GM20431 (cell line): ENCODE measurements around the gene POLRMT.

Source experiments
- in situ Hi-C: fragments of 300-500 bp; cut with MseI, MboI; formaldehyde crosslinking; loops from one replicate; pipeline ENCODE4 v1.15.0; 2020; ENCODE audit warnings: low sequenced_read_pairs; ENCODE audit not compliant: unreplicated experiment

POLRMT gene

DNA sequence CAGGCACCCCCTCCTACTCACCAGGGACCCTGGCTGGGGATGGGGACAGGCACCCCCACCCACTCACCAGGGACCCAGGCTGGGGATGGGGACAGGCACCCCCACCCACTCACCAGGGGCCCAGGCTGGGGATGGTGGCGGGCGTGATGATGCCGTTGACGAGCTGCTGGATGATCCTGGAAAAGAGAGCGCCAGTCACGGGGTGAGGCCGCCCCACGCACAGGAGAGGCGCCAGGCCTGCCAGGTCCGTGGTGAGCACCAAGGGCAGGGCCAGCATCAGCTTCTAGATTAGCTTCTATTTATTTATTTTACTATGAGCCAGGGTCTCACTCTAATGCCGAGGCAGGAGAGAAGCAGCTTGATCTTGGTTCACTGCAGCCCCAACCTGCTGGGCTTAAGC is 16.8 kb upstream of the POLRMT start:
- in situ Hi-C loops: no loop called here

DNA sequence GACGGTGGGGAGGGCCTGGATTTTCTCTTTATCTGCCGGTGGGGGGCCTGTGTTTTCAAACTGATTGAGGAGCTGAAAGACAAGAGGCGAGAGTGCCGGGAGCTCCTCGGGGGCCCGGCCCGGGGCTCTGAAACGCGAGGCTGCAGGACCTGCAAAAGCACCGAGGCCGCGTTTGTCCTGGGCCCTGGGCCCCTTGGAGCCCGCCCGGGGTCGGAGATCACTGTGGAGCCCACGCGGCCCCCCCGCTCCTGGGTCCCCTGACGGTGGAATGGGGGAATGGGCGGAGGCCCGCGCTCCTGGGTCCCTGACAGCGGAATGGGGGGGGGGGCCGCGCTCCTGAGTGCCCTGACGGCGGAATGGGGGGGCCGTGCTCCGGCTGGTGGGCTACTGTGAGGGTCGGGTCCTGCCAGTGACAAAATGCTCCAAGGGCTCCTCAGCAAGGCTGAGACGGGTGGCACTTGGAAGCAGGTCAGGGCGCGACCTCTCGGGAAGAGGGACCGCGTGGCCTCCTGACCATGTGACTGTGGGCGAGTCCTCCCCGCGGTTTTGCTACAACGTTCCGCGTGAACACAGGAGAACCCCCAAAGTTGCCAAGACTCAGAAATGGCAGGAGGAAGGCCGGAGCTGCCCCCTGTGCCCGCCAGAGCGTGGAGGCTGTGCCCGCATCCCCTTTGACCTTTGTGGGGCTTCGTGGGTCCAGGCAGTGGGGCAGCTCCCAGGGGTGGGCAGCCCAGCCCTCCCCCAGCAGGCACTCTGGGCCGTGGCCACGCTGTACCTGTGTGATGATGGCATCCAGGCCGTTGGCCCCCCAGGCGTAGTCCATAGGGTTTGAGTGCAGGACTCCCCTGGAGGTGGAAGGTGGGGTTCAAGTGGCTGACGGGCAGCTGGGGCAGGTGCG is 15.8 kb upstream of the POLRMT start:
- in situ Hi-C loops: no loop called here

DNA sequence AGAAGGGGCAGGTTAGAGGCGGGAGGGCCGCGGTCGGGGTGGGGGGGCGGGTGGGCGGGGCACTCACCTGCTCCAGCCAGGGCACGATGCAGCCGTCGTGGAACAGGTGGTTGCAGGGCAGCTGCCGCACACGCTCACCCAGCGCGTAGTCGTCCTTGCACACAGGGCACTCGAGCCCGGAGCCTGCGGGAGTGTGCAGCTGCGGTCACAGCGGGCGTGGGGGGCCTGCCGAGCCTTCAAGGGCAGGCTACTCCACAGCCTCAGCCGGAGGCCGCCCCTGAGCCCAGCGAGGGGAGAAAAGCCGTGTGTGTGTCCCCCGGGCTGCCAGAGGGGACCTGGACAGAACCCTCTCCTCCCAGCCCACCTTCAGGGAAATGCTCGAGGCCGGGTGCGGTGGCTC is 15.0 kb upstream of the POLRMT start:
- in situ Hi-C loops: no loop called here

- in situ Hi-C loops: no loop called here
Measured at GRCh38 chr19:647566-648284, 14.4 kb upstream of the POLRMT start.

GRCh38 chr19:646779-647565 is 13.6 kb upstream of the POLRMT start:
- in situ Hi-C loops: no loop called here

GRCh38 chr19:645912-646778 is 12.8 kb upstream of the POLRMT start:
- in situ Hi-C loops: no loop called here

DNA sequence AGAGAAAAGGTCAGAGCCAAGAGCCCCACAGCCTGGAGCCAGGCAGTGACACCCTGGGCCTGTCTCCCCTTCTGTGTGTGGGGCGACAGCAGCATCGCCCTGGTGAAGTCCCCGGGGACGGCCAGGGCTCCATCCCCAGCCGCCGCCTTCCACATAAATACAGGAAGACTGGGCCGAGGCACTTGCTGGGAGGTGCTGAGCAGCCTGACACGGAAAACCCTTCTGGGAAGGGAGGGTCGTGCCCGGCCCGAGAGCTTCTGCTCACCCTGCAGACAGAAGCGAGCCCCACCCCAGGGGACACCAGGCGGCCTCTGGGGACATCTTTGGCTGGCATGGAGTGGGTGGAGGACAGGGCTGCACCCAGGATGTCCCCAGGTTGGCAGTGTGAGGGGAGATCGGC is 11.5 kb upstream of the POLRMT start:
- in situ Hi-C loops: no loop called here

GRCh38 chr19:644363-644762 is 11.0 kb upstream of the POLRMT start:
- in situ Hi-C loops: no loop called here

GRCh38 chr19:643736-644135 is 10.4 kb upstream of the POLRMT start:
- in situ Hi-C loops: no loop called here

GRCh38 chr19:642767-643727 is 9.7 kb upstream of the POLRMT start:
- in situ Hi-C loops: no loop called here

- in situ Hi-C loops: no loop called here
Measured at GRCh38 chr19:641702-642101, 8.4 kb upstream of the POLRMT start.

DNA sequence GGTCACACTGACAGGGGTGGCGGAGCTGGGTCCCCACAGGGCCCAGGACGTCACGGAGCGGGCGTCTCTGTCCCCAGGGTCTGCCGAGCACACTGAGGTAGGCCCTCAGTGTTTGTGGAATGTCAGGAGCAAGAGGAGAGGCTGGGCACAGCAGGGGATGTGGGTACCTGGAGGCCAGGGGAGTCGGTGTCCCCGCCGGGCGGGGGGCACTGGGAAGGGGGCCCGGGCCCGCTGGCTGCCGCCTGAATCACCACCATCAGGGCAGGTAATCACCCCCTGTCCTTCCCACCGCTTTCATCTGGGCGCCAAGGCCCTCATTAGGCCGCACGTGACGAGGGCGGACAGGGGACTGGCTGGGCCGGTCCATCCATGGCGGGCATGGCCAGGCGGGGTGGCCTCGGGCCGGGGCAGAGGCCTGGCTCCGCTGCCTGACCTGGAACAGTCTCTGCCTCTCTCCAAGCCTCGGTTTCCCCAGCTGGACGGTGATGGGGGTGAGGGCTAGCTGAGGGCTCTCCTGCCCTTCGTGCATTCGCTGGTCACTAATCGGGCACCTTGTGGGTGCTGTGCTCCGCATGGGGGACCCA is 7.4 kb upstream of the POLRMT start:
- in situ Hi-C loops: no loop called here

GRCh38 chr19:640161-640558 is 6.8 kb upstream of the POLRMT start:
- in situ Hi-C loops: no loop called here

DNA sequence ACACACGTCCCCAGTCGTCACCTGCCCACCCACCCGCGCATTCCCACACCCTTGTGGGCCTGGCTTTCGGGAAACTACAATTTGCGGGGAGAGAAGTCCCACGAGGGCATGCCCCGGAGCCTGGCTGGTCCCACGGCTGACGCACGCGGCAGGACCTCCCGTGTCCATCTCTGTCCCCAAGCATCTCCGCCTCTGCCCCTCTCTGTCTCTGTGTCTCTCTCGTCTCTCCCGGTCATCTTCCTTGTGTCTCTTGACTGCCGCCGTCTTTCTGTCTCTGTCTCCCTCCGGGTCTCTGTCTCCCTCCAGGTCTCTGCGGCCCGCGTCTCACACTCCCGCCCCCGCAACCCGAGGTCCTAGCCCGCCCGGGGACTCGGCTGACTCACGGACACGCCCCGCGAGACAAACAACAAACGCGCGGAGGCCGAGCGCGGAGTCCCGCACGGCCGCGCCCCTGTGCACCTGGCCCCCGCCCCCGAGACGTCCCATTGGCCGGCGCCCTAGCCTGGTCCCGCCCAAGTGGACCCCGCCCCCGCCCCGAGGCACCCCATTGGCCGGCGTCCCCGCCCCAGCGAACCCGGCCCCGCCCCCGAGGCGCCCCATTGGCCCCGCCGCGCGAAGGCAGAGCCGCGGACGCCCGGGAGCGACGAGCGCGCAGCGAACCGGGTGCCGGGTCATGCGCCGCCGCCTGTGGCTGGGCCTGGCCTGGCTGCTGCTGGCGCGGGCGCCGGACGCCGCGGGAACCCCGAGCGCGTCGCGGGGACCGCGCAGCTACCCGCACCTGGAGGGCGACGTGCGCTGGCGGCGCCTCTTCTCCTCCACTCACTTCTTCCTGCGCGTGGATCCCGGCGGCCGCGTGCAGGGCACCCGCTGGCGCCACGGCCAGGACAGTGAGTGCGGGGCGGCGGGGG is 6.2 kb upstream of the POLRMT start, which contains the start of gene FGF22:
TSS of gene FGF22 (plus strand) at position 627 of the 908 bp plus-strand sequence. CDS start at position 674, 47 bp downstream.
- in situ Hi-C loops: no loop called here

- in situ Hi-C loops: no loop called here
Measured at GRCh38 chr19:638906-639252, 5.5 kb upstream of the POLRMT start.

- in situ Hi-C loops: no loop called here
Measured at GRCh38 chr19:634975-635652, 1.8 kb upstream of the POLRMT start.
